Fibroblast of skin of left biceps (primary cell): Measurements from ENCODE around the gene ATP2C2.

Experiments used
- DNase-seq, 2 experiments: peaks; one replicate each; pipeline ENCODE4 v3.0.0-alpha.2; 2013; ENCODE audit warnings: low read depth in 2 of 2

ATP2C2 gene

DNA sequence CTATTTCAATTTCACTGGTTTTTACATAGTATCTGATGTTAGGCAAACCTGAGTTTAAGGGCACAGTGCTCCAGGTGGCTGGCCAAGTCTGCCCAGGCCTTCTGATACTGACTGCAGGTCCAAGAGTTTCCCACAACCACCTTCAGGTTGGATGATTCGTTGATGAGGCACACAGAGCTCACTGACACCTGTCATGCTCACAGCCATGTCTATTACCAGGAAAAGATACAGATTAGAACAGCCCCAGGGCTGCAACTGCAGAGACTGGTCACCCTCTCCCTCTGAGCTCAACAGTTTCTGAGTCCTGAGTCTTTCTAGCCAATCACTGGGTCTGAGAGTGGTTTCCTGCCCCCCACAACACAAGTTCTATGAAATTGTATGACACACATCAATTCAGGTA, 98.9 kb downstream of the ATP2C2 start:
- DNase-seq, result no peak

DNA sequence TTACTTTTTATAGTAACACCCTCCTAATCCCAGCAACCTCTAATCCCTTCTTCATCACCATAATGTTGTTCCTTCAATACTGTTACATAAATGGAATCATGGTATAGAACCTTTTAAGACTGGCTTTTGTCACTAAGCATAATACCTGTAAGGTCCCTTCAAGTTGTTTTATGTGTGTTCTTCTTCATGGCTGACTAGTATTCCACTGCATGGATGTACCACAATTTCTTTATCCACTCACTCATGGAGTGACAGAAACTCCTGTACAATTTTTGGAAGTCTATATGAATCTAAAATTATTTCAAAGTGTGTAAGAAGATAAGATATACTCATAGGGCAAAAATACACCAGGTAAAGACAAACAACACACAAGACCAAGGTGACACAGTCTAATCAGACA, 99.4 kb downstream of the ATP2C2 start:
- DNase-seq, result no peak

DNA sequence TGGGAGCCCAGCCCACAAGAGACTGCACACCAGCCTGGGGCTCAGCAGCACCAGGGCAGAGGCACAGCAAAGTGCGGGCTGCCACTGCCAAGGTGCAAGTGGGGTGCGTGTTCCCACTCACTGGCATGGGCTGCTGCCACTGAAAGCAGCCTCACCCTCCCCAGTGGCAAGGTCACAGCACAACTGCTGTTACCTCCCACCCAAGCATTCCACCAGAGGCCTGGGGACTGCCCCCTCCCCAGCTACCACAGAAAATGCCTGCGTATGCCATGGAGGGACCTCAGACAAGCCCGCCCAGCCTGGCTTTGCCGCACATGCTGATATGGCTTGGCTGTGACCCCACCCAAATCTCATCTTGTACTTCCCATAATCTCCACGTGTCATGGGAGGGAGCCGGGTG, 103.0 kb downstream of the ATP2C2 start:
- no peak for DNase-seq

DNA sequence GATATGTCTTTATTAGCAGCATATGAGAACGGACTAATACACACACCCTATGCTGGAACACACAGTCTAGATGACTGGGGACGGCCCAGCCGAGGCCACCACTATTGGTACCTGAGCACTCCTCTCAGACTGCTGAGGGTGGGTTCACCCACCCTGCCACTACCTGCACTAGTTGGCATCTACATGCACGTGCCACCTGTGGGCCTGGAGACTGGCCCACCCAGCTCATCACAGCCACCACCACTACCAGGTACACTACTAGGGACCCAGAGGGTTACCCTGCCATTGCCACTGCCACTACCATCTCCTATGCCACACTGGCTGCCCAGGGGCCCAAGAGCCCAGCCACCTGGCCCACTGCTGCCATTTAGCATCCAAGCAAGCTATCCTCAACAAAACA, 103.6 kb downstream of the ATP2C2 start:
- no peak for DNase-seq

DNA sequence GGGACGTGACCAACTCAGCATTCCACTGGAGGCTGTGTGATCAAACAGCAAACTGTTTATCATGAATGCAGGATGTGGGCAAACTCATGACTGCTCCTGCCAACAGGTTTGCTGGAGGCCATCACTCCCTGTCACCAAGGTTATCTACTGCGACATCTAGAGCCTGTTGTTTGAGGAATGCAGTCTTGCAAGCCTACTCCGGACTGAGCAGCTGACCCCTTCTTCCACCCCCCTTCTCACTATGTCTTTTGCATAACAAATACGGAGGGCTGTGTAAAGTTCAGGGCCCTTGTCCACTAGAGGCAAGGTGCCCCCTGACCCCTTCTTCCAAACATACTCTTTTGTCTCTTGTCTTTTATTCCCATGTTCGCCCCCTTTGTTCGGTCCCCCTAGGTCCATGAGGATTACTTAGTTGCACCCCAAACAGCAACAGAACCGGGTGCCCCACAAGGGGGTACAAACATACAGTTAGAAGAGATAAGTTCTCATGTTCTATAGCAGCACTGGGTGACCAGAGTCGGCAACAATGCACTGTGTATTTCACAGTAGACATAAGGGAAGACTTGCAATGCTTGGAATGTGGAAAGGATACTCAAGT, 107.4 kb downstream of the ATP2C2 start:
- no peak for DNase-seq

DNA sequence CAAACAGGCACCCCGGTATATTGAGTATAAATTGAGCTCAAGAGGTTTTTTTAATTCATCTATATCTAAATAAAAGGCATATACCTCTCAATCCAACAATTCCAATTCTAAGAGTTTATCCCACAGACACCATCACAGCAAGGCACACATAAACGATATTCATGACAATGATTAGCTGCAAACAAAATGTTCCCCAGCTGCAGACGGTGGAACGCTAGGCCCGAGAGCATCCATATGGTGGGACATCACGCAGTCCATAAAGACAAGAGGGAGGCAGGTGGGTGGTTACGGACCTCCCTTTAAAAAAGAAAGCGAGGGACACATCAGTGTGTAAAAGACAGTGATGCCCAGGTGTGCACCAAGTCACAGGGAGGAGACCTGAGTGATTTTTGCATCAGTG, 108.1 kb downstream of the ATP2C2 start:
- no peak for DNase-seq

GRCh38 chr16:84477661-84478060, 109.3 kb downstream of the ATP2C2 start:
- no peak for DNase-seq

DNA sequence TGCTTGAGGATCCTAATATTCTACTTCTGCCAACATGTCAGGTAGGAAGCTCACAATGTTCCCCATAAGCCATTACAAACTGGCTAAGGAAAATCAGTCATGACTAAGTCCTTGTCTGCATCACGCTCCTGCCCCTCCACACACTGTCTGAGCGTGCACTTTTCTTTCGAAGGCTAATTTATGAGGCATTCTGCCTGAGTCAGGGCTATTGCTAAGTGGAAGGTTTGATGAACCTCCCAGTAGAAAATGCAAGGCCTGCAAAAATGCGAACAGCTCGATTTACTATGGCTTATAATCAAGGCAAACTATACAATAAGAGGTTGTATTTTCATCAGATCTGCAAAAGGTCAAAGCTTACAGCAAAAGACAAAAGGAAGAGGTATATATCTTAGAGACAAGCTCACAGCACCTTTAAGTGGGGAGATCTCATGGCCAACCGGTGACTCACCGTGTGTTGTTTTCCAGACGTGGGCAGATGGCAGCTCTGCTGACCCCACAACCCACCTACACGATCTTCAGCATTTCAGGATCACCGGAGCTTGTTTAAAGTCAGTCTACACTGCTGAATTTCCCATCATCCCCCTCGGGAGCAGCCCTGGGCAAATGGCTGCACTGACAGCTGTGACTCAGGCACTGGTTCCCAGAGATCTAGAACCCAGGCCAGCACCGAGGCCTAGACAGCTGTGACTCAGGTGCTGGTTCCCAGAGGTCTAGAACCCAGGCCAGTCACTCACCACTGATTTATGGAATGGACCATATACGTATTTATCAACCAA, 110.0 kb downstream of the ATP2C2 start:
- DNase-seq, result peak in 1 of 2 experiments; percentile 6

DNA sequence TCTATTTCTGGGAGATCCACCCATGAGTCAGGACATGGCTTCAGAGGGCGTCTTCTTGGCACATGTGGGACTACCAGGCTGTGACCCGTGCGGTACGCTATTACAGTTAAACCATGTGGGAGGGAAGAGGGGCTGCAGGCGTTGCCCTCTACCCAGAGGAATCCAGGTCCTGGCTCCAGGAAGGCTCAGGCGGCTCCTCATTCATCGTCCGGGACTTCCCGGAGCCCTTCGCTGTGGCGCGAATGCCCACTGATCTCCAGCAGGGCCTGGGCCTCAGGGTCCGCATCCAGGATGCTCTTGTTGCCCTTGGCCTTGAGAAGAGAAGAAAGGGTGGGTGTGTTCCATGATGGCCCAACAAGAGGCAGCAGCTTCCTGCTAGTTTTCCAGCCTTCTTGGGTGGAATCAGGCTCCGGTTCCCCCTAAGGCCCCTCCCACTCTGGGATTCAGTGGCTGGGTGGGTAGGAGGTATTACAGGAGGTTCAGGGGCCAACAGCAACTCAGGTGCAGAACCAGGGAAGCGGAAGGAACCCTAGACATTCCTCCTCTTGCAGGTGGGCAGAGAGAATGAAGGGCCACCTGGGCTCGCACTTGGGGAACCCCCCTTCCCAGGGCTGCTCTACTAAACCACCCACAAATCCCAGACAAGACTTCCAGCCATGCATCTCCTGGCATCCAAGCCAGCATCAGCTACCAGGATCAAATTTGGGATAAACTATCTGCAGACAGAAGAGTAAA, 111.5 kb downstream of the ATP2C2 start:
- no peak for DNase-seq

DNA sequence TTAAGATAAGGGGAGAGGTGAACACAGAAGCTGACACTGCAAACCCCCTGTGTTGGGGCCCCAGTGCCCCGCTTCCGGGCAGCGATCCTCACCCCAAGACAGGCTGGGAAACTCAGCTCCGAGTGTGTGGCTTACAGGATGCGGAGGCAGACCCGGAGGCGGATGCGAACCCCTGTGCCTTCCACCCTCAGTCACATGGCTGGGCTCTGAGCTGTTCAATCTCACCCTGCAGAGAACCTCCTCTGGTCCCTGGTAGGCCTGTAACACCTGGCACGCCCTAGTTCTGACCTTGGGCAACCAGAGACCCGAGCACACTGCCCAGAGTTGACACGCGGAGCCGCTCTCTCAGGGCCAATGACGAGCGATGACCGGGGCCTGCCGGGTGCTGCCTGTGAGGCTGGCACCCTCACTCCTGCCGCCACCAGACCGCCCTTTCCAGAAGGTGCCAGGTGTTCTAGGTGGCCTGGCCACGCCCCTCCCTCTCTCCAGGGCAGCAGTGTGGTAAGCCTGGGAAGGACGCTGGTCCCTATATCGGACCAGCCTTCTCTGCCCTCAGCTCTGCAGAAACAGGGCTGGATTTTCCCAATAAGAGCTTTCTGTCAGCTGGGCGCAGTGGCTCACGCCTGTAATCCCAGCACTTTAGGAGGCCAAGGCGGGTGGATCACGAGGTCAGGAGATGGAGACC, 112.9 kb downstream of the ATP2C2 start:
- DNase-seq, result no peak

GRCh38 chr16:84482001-84482891, 113.9 kb downstream of the ATP2C2 start:
- DNase-seq, result no peak

DNA sequence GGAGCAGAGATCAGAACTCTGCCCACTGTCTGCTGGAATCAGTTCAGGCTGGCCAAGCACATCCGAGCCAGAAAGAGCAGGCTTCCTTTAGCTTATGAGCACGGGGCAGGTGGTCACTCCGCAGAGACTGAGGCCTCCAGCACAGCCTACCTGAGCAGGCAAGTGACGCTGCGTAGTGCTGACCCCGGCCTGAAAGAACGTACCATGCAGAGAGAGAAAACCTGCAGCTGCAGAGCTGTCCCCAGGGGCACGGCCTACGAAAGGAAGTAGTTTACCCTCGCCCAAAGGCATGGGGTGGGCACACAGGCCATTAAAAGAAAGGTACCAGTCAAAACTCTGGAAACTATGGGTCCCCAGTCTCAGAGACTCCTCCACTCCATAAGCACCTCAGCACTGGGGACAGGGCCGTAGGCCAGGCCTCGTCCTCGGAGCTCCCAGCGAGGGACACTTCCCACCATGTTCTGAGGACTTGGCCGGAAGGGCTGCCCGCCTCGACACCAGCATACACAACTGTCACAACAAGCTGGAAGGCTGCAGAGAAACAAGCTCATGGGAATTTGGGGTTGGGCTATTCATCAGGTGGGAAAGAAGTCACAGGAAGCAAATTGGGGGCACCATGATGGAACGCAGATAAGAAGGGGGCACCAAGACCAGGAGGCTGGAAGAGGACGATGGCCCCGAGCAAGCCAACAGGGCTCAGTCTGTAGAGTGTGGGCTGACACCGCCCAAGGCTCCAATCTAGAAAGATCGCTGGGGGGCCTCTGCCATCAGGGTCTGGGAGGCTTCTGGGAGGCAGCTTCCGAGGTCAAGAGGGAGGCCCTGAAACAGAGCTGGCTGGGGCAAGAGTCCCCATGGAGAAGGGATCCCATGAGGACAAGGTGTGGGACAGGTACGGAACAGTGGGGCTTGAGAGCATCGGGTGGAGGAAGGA, 114.9 kb downstream of the ATP2C2 start:
- DNase-seq, result no peak

DNA sequence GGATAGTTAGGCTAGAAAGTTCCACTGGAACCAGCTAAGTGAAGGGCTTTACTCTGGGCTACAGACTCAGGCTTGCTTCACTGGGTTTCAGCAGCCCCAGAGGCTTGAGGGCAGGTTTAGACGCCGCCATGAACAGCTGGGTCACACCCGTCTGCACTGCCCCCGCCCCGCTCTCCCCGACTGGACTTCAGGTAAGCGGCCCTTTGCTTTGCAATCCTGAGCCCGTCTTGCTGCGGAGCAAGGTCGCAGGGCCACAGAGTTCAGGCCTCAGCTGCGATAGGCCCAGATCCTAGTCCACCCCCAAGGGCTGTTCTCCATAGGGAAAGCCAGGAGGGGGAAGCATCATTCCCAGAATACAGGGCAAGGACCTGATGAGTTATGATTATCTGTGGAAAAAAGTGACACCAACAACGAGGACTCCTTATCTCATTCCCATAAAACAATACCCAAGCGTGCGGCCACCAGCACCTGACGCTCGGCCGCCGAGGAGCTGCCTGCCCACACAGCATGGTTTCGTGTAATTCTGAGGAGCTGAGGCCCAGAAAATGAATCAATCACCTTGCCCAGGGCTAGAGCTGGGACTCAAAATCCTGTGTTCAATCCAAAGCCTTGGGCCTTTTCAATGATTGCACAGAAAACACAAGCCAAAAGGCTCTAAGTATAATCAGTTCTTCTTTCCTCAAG, 115.7 kb downstream of the ATP2C2 start:
- DNase-seq, result no peak

GRCh38 chr16:84484579-84485254, 116.4 kb downstream of the ATP2C2 start:
- DNase-seq, result no peak

- DNase-seq, result no peak
Measured at GRCh38 chr16:84485255-84486010, 117.1 kb downstream of the ATP2C2 start.

DNA sequence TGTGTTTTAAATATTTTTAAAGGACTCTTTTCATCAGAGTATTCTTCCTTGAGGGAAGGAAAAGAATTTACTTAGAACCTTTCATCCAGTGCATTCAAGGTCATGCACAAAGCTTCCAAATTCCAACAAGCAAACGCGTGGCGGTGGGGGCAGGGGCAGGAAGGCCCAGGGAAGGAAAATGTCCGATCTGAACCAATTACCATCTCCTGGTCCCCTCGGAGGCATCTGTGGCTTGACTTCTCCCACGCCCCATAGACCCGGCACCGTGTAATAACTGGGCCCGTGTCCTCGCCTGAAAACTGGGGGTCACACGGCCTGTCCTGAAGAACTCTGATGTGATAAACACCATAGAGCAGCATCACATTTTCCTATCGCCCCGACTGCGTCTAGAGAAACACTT, 117.8 kb downstream of the ATP2C2 start:
- DNase-seq, result no peak

- no peak for DNase-seq
Measured at GRCh38 chr16:84486551-84487235, 118.4 kb downstream of the ATP2C2 start.

DNA sequence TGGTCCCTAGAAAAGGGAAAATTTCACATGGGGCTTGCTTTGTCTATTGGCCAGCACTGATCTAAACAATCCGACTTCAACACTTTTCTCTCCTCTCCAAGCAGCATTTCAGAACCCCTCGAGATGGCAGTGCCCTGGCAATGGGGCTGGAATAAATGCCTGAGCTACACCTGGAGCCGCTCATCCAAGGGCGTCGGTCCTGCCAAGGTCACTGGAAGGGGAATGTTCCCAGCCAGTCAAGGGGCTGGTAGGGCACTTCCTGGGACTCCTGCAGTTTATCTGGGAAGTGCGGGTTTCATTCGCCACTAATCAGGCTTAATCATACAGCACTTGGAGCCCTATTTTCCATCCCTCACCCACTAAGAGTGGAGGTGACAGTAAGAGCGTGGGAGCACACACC, 119.0 kb downstream of the ATP2C2 start:
- no peak for DNase-seq
